ENCODE data around the gene ANK3.

DNA sequence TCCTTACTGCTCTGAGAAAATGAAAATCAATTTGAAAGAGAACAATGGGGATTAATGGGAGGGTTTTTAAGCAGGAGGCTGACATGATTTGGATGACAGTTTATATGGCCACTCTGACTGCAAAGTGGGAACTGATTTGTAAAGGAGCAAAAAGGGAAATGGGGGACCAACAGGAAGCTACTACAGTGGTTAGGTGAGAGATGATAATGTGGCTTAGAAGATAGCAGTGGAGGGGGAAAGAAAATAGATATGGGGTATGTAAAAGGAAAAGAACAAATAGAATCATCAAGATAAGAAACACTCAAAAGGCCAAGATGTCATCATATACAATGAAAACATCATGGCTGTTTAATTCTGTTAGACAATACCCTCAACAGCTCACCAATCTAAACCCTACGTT, 177.5 kb downstream of the ANK3 start:
- TF ChIP-seq, protein P1, sequence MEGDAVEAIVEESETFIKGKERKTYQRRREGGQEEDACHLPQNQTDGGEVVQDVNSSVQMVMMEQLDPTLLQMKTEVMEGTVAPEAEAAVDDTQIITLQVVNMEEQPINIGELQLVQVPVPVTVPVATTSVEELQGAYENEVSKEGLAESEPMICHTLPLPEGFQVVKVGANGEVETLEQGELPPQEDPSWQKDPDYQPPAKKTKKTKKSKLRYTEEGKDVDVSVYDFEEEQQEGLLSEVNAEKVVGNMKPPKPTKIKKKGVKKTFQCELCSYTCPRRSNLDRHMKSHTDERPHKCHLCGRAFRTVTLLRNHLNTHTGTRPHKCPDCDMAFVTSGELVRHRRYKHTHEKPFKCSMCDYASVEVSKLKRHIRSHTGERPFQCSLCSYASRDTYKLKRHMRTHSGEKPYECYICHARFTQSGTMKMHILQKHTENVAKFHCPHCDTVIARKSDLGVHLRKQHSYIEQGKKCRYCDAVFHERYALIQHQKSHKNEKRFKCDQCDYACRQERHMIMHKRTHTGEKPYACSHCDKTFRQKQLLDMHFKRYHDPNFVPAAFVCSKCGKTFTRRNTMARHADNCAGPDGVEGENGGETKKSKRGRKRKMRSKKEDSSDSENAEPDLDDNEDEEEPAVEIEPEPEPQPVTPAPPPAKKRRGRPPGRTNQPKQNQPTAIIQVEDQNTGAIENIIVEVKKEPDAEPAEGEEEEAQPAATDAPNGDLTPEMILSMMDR (IDR thresholded peaks at IDR 0.05 in 4 of 5, conservative IDR thresholded peaks at IDR 0.05 in 1 of 5), result no peak
- no peak for TF ChIP-seq POLR2A (IDR thresholded peaks at IDR 0.05)
